ENCODE measurements around the gene PNMA6A.
"Not testable (repeated sequence)": the region's sequence is repeated elsewhere in the genome, so short reads cannot be mapped to it uniquely, and the experiment has no call there.

PNMA6A gene

DNA sequence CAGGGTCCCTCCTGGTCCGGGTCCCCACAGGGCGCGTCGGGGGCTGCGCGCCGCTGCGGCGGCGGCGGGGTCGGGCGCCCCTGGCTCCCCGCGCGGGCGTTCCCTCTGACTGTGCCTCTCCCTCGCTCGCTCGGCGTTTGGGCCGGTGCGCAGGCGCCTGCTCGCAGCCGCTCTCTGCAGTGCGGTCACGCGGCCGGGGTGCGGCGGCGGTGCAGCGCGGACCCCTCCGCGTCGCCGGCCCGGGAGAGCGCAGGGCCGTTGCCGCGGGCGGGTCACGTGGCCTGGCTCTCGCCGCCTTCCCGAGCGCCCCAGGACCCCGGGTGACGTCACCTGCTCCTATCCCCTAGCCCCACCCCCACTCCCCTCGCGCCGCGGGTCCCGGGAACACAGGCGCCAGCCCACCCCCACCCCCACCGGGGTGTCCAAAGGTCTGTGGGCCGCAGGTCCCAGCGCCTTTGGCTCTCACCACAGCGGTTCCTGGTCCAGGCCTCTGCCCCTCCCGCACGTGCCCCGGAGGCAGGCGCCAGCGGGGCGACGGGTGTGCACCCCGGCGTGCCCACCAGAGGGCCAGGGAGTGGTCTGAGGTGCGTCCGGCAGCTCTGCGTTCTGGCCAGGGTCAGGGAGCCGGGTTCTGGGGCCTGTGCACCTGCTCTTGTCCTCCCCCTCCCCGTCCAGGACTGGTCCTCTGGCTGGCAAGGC is 5.3 kb downstream of the PNMA6A start:
- not testable (repeated sequence) for DNase-seq

DNA sequence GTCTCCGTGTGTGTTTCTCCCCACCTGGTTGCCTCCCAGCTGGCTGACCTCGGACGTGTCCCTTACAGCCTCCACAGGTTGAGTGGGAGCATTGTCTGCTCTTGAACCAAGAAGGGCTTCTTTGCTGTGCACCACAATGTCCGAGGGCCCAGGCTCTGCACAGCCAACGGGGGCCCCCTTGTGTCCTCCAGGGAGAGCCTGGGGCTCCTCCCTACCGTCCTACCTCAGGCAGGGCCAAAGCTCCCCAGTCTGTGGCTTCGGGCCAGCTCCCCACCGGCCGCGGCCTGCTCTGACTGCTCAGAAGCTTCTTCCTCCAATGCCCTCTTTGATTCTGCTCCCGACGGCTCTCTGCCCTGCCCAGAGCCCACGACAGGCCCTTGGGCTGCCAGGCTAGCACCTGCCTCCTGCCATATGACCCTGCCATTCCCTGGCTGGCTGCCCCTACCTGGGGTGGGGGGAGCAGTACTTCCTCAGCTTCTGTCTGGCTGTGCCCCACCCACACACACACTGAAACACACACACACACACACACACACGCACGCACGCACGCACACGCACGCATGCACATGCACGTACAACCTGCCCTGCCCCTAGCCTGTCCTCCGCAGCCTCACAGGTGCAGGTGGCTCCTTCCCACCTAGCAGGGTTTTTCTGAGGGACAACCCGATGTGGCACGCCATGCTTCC is 11.1 kb downstream of the PNMA6A start:
- not testable (repeated sequence) for DNase-seq

DNA sequence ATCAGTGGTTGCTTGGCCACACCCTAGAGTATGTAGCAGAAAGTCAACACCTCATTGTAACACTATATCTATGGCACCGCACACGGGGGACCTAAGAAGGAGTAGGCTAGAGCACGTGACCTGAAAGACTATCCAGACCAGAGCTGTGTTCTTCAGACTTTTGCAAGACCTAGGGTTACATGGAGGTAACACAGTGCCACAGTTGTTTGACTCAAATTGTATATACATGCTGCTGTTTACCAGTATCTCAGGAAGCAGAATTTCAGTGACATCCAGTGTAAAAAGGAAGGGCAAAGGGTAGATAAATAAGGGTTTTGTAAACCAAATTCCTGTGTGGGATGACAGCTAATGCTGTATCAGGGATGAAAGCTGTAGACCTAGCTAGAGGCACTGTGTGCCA is 30.2 kb downstream of the PNMA6A start:
- DNase-seq = no peak

DNA sequence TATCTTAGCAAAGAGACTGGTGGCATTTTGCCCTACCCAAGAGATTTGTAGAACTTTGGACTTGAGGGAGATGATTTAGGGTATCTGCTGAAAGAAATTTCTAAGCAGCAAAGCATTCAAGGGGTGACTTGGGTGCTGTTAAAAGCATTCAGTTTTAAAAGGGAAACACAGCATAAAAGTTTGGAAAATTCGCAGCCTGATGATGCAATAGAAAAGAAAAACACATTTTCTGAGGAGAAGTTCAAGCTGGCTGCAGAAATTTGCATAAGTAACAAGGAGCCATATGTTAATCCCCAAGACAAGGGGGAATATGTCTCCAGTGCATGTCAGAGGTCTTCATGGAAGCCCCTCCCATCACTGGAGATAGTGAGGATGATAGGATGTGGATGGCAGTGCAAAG is 32.7 kb downstream of the PNMA6A start:
- DNase-seq = not testable (repeated sequence)

DNA sequence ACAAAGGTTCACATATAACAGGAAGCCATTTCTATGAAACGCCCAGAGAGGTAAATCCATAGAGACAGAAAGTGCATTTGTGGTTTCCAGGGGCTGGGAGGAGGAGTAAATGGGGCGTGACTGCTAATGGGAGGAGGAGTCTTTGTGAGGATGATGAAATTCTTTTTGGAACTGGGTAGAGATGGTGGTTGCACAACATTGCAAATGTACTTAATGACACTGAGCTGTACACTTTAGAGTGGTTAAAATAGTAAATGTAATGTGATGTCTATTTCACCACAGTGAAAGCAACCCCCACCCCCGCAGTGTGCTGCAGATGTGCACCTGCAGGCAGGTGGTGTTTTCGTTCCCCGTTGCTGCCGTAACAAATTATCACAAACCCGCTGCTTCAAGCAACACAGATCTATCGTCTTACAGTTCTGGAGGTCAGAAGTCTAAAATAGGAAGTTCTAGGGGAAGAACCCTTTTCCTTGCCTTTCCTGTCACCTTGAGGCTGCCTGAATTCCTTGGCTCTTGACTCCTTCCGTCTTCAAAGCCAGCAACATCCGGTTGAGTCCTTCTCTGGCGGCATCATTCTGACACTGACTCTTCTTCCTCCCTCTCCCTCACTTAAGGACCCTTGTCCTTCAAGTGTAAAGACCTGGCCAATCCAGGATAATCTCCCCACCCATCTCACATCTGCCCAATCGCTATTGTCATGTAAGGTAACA is 34.0 kb downstream of the PNMA6A start:
- not testable (repeated sequence) for DNase-seq

DNA sequence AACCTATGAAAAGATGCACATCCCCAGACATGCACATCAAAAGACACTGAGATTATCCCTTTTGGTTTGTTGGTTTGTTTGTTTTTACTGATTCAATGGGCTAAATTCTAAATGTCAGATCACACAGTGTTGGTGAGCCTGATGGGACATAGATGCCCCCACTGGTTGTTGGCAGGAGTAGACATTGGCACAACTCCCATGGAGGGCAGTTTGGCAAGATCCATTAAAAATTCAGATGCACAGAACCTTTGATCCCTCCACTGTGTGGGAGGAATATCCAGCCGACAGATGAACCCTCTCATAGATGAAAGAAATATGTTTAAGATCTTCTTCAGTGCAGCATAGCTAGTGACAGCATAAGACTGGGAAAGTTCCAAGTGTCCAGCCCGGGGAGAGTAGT is 38.5 kb downstream of the PNMA6A start:
- not testable (repeated sequence) for DNase-seq

DNA sequence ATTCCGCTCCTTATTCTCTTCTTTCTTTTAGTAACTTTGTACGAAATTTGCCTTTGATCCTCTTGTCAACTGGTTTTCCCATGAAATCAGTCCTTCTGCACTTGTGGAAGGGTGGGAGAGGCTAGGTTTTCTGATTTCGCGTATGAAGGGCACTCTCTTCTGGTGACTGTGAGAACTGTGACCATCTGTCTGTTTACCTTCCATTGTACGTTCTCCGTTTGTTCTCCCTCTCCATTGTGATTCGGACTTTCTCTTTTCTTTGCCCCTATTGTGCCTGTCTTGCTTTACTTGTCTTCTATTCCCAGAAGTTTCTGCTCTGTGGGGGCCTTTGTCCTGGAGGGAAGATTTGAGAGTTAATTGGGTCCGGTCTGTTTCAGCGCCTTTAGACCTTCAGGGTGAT is 41.6 kb downstream of the PNMA6A start:
- DNase-seq = not testable (repeated sequence)

DNA sequence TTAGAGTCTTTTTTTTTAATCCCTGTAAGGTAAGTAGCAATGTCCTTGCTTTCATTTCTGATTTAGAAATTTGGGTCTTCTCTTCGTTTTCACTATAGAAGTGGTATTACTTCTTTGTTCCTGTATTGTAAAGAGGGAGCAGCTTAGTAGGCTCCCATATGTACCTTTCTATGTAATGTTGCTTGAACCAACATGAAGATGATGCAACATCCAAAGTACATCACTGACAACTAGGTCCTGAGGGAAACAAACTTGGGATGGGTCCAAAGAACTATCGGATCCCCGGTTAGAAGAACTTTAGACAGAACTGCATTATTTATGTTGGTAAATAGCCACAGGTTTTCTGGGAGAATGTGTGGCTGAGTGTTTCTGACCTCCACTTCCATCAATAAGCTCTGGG is 45.5 kb downstream of the PNMA6A start:
- DNase-seq = not testable (repeated sequence)

DNA sequence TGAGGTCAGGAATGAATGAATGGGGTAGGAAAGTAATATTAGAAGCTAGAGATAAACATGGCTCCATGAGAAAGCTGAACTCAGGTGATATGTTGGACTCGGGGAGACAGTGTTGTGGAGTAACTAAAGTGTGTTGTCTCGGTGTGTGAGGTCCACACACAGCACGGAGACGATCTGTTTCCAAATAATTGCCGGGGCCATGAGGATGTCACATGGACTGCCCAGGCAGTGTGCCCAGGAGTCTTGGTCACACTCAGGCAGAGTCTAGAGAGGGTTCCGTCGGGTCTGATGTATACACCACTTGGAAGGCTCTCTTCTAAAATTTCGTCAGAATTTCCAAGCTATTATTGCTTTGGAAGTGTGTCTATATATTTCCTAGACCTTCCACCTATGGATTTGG is 48.0 kb downstream of the PNMA6A start:
- not testable (repeated sequence) for DNase-seq

DNA sequence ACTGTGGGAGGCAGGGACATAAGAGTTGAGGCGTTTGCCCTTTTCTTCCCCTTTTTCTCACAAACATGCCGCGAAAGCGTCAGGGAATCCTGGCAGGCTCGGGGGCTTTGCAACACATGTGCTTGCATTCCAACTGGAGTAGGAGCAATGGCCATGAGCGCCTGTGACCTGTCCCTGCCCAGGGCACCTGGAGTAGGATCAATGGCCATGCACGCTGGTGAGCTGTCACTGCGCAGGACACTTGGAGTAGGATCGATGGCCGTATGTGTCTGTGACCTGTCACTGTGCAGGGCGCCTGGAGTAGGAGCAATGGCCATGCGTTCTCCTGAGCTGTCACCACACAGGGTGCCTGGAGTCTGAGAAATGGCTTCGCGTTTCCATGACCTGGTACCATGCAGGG is 51.2 kb downstream of the PNMA6A start:
- DNase-seq = not testable (repeated sequence)

Measured in stimulated activated CD4-positive, alpha-beta T cell treated with anti-CD3 and anti-CD28 coated beads, Interleukin-1b, Interleukin-23, amount 100 ng/mL, for 48 hours (primary cell).